ENCODE measurements around the gene PRMT2. TPM values are rescaled to one million over a fixed set of nuclear protein-coding genes. Genes with fewer than 3 reads are reported as not detected.
A peak's percentile ranks its signal among the peaks of the same experiment; 100 is the strongest.
"Not testable (repeated sequence)": the region's sequence is repeated elsewhere in the genome, so short reads cannot be mapped to it uniquely, and the experiment has no call there.

The PRMT2 gene
- polyA plus RNA-seq, 3 donors = 128 to 134 (median 129) TPM

DNA sequence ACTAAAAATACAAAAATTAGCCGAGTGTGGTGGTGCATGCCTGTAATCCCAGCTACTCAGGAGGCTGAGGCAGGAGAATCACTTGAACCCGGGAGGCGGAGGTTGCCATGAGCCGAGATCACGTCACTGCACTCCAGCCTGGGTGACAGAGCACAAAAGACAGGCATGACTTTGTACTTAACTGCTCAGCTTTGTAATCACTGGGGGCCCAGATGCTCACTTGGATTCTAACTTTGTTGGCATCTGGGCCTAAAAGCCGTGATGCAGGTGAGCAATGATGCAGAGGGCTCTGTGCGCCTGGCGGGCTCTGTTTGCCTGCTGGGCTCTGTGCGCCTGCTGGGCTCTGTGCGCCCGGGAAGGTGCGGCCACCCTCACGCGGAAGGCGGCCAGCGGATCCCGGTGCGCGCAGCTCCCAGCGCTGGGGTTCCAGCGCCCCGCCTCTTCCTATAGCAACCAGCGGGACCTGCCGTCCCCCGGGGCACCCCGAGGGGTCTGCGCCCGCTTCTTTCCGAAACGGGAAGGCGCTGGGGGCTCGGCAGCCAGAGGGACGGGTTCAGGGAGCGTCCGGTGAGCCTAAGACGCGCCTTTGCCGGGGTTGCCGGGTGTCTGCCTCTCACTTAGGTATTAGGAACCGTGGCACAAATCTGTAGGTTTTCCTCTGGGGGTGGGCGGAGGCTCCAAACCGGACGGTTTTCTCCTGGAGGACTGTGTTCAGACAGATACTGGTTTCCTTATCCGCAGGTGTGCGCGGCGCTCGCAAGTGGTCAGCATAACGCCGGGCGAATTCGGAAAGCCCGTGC, 31.7 kb downstream of the PRMT2 start:
- DNase-seq (ENCODE audit: low read depth in 3 of 3, low spot score in 2 of 3) = no peak

- DNase-seq (ENCODE audit: low read depth in 3 of 3, low spot score in 2 of 3) = peak in 1 of 3 donors; percentile 21
Observed at GRCh38 chr21:46667741-46668380, 32.4 kb downstream of the PRMT2 start.

DNA sequence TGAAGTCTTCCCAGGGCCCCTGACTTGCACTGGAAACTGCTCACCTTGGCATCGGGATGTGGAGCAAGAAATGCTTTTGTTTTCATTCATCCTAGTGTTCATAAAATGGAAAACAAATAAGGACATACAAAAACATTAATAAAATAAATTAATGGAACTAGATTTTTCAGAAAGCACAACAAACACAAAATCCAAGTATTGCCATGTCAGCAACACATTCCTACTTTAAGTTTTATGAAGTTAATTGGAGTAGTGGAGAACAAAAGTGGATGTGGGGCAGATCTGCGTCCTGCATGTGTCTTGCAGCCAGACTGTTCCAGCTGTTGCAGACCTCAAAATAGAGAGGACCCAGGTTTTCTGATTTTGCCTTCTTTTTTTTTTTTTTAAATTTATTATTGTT, 32.9 kb downstream of the PRMT2 start:
- DNase-seq (ENCODE audit: low read depth in 3 of 3, low spot score in 2 of 3) = no peak

DNA sequence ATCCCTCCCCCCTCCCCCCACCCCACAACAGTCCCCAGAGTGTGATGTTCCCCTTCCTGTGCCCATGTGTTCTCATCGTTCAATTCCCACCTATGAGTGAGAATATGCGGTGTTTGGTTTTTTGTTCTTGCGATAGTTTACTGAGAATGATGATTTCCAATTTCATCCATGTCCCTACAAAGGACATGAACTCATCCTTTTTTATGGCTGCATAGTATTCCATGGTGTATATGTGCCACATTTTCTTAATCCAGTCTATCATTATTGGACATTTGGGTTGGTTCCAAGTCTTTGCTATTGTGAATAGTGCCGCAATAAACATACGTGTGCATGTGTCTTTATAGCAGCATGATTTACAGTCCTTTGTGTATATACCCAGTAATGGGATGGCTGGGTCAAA, 33.4 kb downstream of the PRMT2 start:
- DNase-seq (ENCODE audit: low read depth in 3 of 3, low spot score in 2 of 3) = not testable (repeated sequence)

- DNase-seq (ENCODE audit: low read depth in 3 of 3, low spot score in 2 of 3) = no peak
Observed at GRCh38 chr21:46674430-46675007, 39.0 kb downstream of the PRMT2 start.

DNA sequence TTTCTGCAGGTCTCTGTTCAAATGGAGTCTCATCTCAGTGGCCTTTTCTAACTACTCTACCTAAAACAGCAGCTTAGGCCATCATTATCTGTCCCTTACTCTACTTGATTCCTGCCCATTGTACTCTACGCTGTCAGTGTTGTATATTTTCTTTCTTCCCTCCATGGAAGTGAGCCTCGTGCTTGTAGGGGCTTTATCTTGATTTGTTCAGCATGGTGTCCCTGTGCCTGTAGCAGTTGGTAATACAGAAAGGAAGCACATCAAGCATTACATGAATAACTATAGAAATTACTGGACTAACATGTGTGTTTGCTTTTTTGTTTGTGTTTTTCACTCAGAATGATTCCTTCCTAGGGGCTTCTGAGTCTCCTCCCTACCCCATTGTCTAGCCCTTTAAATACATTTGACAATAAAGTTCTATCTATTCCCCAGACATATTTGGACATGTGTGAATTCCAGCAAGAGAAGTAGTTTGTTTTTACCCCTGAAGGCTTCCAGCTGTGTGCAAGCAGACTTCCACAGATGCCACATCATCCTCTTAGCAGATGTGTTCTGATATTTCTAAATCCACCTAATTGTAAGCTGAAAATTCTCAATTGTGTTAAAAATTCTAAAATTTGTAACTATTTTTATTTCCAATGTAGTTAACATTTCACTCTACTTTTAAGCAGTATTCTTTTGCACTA, 40.3 kb downstream of the PRMT2 start:
- no peak for DNase-seq (ENCODE audit: low read depth in 3 of 3, low spot score in 2 of 3)

GRCh38 chr21:46676542-46676941, 41.1 kb downstream of the PRMT2 start:
- not testable (repeated sequence) for DNase-seq (ENCODE audit: low read depth in 3 of 3, low spot score in 2 of 3)

DNA sequence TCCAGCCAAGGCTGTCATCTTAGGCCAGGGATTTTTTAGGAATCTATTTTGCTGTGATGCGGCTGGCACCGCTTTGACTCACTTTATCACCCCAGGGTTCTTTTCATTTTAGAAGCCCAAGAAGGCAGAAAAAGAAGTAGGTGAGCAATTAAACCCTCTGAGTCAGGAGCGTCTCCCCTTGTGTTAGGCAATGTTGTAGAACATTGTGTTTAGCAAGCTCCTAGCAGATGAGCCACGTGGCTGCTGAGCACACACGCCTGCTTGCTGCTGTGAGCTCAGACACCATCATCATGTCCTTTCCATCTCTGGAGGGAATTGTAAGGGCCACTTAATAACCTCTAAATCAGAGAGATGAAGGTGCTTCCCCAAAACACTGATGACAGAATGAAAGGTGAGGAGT, 46.1 kb downstream of the PRMT2 start:
- DNase-seq (ENCODE audit: low read depth in 3 of 3, low spot score in 2 of 3) = not testable (repeated sequence)

DNA sequence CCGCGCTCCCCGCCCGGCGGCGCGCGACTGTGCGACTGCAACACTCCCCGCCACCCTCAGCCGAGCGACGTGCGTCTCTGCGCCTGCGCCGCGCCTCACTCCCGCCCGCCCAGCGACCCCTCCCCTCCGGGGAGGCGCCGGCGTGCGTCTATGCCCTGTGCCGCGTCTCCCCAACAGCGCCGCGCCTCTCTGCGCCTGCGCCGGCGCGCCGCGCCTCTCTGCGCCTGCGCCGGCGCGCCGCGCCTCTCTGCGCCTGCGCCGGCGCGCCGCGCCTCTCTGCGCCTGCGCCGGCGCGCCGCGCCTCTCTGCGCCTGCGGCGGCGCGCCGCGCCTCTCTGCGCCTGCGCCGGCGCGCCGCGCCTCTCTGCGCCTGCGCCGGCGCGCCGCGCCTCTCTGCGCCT, 63.2 kb downstream of the PRMT2 start:
- not testable (repeated sequence) for DNase-seq (ENCODE audit: low read depth in 3 of 3, low spot score in 2 of 3)

DNA sequence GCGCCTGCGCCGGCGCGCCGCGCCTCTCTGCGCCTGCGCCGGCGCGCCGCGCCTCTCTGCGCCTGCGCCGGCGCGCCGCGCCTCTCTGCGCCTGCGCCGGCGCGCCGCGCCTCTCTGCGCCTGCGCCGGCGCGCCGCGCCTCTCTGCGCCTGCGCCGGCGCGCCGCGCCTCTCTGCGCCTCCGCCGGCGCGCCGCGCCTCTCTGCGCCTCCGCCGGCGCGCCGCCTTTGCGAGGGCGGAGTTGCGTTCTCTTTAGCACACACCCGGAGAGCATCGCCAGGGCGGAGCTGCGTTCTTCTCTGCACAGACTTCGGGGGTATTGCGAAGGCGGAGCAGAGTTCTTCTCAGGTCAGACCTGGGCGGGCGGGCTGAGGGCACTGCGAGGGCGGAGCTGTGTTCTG, 63.6 kb downstream of the PRMT2 start:
- not testable (repeated sequence) for DNase-seq (ENCODE audit: low read depth in 3 of 3, low spot score in 2 of 3)

Other genes with a start within 250 kb of the PRMT2 start
- gene DIP2A, start 176.8 kb upstream of the PRMT2 start, polyA plus RNA-seq (ENCODE audit: insufficient read length in 3 of 3) = 10 to 100 TPM; 24.7 to 25.8 (median 25.3) TPM
- gene S100B, start 30.6 kb upstream of the PRMT2 start, polyA plus RNA-seq (ENCODE audit: insufficient read length in 3 of 3) = 1 to 10 TPM; 2.1 to 5.6 (median 2.9) TPM

All from right renal cortex interstitium (tissue), 3 donors.